Inflammatory macrophage treated with lipopolysaccharide for 1 hour (primary cell): Measurements from ENCODE around the gene RHOC.
A peak's percentile ranks its signal among the peaks of the same experiment; 100 is the strongest.

ENCODE experiments used
- DNase-seq, 2 donors: peaks; one replicate each; pipeline ENCODE4 v3.0.0-alpha.2; 2020 to 2022

RHOC gene

GRCh38 chr1:112675728-112676381 lies 31.1 kb downstream of the RHOC start:
- no peak for DNase-seq

GRCh38 chr1:112674986-112675727 lies 31.8 kb downstream of the RHOC start:
- DNase-seq = peak in 1 of 2 donors; percentile 12

- DNase-seq = peak; percentile 65 to 68
These were observed 32.4 kb downstream of the RHOC start, which contains the start of gene MOV10 for GRCh38 chr1:112674440-112674985. Gene MOV10, plus strand, starts transcription at chr1:112674659. Its CDS starts 254 bp downstream, at chr1:112674913.

- peak; percentile 22 to 31 for DNase-seq
These were observed 33.1 kb downstream of the RHOC start for GRCh38 chr1:112673592-112674439.

- DNase-seq = no peak
These were observed 34.1 kb downstream of the RHOC start for GRCh38 chr1:112672842-112673241.

- DNase-seq = no peak
These were observed 34.9 kb downstream of the RHOC start for GRCh38 chr1:112672009-112672408.

DNA sequence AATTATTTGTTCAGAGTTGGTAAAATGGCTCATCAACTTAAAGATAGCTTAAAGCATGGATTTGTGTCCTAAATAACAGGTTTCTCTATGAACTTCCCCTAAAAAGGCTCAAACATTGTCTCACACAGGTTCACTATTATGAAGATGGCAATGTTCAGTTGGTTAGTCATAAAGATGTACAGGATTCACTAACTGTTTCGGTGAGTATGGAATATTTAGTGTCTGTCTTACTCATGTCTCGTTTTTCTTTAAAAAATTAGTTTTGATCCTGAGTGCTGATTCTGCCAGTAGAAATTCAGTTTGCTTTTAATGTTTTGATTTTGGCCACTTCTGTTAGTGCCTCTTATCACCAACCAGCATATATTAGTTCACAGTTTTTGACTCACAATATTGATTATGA lies 40.0 kb downstream of the RHOC start:
- no peak for DNase-seq

- DNase-seq = no peak
These were observed 41.1 kb downstream of the RHOC start for GRCh38 chr1:112665857-112666256.

DNA sequence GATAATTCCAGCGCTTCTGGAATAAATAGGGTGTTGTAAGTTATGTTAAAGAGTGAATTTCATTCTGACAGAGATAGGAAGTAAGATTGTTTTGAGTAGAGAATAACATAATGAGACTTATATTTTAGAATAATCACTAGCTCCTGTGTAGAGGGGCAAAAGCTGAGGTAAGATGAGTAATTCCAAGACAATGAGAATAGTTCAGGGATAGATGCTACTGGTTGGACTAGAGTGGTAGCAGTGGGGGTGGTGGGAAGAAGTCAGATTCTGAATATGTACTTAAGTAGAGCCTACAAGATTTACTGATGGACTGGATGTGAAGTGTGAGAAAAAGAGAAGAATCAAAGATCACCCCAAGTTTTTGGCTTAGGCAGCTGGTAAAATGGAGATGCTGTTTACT lies 55.7 kb downstream of the RHOC start:
- DNase-seq = no peak
